Measurements from ENCODE around the gene CSNK1D. TPM values are rescaled to one million over a fixed set of nuclear protein-coding genes. Genes with fewer than 3 reads are reported as not detected.

CSNK1D gene
- total RNA-seq, 1 experiment from 2014 or later, result 137 TPM

DNA sequence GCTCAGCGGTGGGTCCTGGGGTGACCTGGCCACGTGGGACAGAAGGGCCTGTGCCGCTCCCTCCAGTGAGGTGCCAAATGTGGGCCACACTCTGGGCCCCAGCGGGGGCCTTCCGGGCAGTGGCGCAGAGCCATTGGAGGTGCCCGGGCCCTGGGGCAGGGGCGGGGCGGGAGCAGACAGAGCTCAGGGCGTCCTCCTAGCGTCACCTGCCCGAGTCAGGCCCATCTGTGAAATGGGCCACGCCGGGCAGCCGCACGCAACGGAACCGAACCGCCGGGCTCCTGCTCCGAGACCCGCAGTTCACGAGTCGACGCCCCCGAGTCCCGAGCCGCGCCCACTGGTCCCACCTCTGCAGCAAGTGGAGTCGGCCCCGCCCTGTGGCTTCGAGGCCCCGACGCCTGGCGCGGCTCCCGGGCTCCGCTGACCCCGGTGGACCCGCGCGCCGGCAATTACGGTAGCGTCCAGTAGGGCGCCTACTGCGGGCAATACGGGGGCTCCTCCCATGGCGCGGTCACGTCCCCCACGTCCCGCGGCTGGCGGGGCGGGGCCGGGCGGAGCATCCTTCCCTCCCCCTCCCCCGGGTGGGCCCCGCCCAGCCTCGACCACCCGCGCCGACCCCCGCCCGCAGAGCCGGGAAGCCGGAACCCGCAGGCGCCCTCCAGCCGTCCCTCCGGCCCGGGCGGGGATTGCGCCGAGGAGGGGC, 42.7 kb downstream of the CSNK1D start:
- H2BK15ac ChIP-seq (ENCODE audit: low read depth, low read length), result no peak overlapping the region
- H2BK5ac ChIP-seq (ENCODE audit: insufficient read length, low read length), result no peak overlapping the region
- H3K4me1 ChIP-seq (ENCODE audit: insufficient read depth, low read length), result no peaks in the 10 kb centered on the region
- H2BK120ac ChIP-seq (ENCODE audit: low read depth, low read length, poor library complexity, severe bottlenecking), result no peak overlapping the region
- Mint-ChIP-seq H3K9me3 (no peaks in the 10 kb centered on the region), H3K36me3 (ENCODE audit: insufficient read depth in 1 of 3, low read depth in 3 of 3) (no peaks in the 10 kb centered on the region), H3K27me3 (ENCODE audit: low read depth) (peaks cover 45% of the 10 kb centered on the region), H3K4me1 (peaks cover 2 to 11% of the 10 kb centered on the region in 2 experiments; a peak in 3 of 4 replicates), H3K4me3 (no peak overlapping the region; a peak in 1 of 5 replicates), H3K27ac (no peak overlapping the region)
- H4K5ac ChIP-seq (ENCODE audit: insufficient read length, low read depth, low read length), result no peak overlapping the region
- no peak overlapping the region for H3K23ac ChIP-seq (ENCODE audit: insufficient read length, low read depth, low read length)
- H3K4me2 ChIP-seq (ENCODE audit: insufficient read depth, insufficient read length, low read length), result peak overlapping the region; percentile 5
- no peak overlapping the region for H3K14ac ChIP-seq (ENCODE audit: insufficient read depth, low read length)
- H4K8ac ChIP-seq (replicated peaks; ENCODE audit: insufficient read length, low read depth, low read length), result no peak overlapping the region
- no peak overlapping the region for H2BK20ac ChIP-seq (ENCODE audit: low read depth, low read length, poor library complexity, severe bottlenecking)
- H3K56ac ChIP-seq (ENCODE audit: insufficient read length, low read depth, low read length), result no peak overlapping the region
- H3K9me3 ChIP-seq (ENCODE audit: control insufficient read depth, low read depth, low read length), result no peaks in the 10 kb centered on the region
- H2AFZ ChIP-seq (ENCODE audit: low read length), result no peak overlapping the region
- H3T11ph ChIP-seq (ENCODE audit: low read length), result no peak overlapping the region
- peaks cover 11% of the 10 kb centered on the region for H3K23me2 ChIP-seq (ENCODE audit: insufficient read length, low read depth, low read length, poor library complexity, severe bottlenecking)
- H3K27ac ChIP-seq (ENCODE audit: insufficient read length, low read depth, low read length), result no peak overlapping the region
- H4K91ac ChIP-seq (ENCODE audit: insufficient read length, low read depth, low read length), result no peak overlapping the region
- H3K18ac ChIP-seq (ENCODE audit: insufficient read length, low read depth, low read length), result no peak overlapping the region
- H3K79me1 ChIP-seq (ENCODE audit: insufficient read depth, low read depth, low read length, poor library complexity, severe bottlenecking), result no peaks in the 10 kb centered on the region
- H3K27me3 ChIP-seq (ENCODE audit: insufficient read depth, low read length), result peaks cover 22% of the 10 kb centered on the region; the same call in 1 of the 2 replicates
- WGBS (ENCODE audit: extremely low coverage, insufficient read length, low lambda C conversion rate), result no CpG with 5 or more reads among the region's 76 CpGs
- H2BK12ac ChIP-seq (ENCODE audit: insufficient read length, low read depth, low read length), result no peak overlapping the region
- H3K79me2 ChIP-seq (ENCODE audit: insufficient read depth, low read length), result no peaks in the 10 kb centered on the region
- H3K4ac ChIP-seq (ENCODE audit: low read depth, low read length), result no peak overlapping the region
- H2AK5ac ChIP-seq (ENCODE audit: insufficient read length, low read length), result no peak overlapping the region
- peaks cover 2% of the 10 kb centered on the region for H4K20me1 ChIP-seq (ENCODE audit: control insufficient read depth, insufficient read depth, insufficient read length)
- no peak overlapping the region for H3K9ac ChIP-seq (ENCODE audit: extremely low read depth, insufficient read length, low read length)
- peak; percentile 86 for DNase-seq
- TF ChIP-seq, protein P1, sequence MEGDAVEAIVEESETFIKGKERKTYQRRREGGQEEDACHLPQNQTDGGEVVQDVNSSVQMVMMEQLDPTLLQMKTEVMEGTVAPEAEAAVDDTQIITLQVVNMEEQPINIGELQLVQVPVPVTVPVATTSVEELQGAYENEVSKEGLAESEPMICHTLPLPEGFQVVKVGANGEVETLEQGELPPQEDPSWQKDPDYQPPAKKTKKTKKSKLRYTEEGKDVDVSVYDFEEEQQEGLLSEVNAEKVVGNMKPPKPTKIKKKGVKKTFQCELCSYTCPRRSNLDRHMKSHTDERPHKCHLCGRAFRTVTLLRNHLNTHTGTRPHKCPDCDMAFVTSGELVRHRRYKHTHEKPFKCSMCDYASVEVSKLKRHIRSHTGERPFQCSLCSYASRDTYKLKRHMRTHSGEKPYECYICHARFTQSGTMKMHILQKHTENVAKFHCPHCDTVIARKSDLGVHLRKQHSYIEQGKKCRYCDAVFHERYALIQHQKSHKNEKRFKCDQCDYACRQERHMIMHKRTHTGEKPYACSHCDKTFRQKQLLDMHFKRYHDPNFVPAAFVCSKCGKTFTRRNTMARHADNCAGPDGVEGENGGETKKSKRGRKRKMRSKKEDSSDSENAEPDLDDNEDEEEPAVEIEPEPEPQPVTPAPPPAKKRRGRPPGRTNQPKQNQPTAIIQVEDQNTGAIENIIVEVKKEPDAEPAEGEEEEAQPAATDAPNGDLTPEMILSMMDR (conservative IDR thresholded peaks at IDR 0.05), result peak; percentile 64

All from H9 (cell line).